Neural progenitor cell (in vitro differentiated cells): ENCODE results near the gene NR1D1. TPM values are rescaled to one million over a fixed set of nuclear protein-coding genes. Genes with fewer than 3 reads are reported as not detected.

ENCODE experiments used
- DNase-seq: peaks from one replicate; pipeline ENCODE4 v3.0.0-alpha.2; 2016; ENCODE audit warnings: low spot score
- H2AFZ ChIP-seq: fragments of 200-600 bp; sonication (generic); replicated peaks from 2 replicates; pipeline ENCODE4 v1.6.1; 2016; ENCODE audit warnings: antibody characterized with exemption
- H3F3A ChIP-seq: fragments of 200-600 bp; sonication (generic); 2 replicates; pipeline ENCODE4 v1.6.1; 2016; ENCODE audit warnings: antibody characterized with exemption, low read depth
- H3K27ac ChIP-seq: fragments of 200-600 bp; sonication (generic); 2 replicates; pipeline ENCODE4 v1.5.1; 2016; ENCODE audit warnings: mild to moderate bottlenecking
- H3K27me3 ChIP-seq: fragments of 200-600 bp; sonication (generic); 2 replicates; pipeline ENCODE4 v1.6.1; 2016; ENCODE audit warnings: mild to moderate bottlenecking, moderate library complexity
- H3K36me3 ChIP-seq: fragments of 200-600 bp; sonication (generic); 2 replicates; pipeline ENCODE4 v1.5.1; 2016
- H3K4me1 ChIP-seq: fragments of 200-600 bp; sonication (generic); 2 replicates; pipeline ENCODE4 v1.6.1; 2016; ENCODE audit warnings: mixed run types
- H3K4me2 ChIP-seq: fragments of 200-600 bp; sonication (generic); 2 replicates; pipeline ENCODE4 v1.6.1; 2016
- H3K4me3 ChIP-seq: fragments of 200-600 bp; sonication (generic); 2 replicates; pipeline ENCODE4 v1.5.1; 2016
- H3K79me2 ChIP-seq: fragments of 200-600 bp; sonication (generic); 2 replicates; pipeline ENCODE4 v1.6.1; 2016; ENCODE audit warnings: low read depth
- H3K9ac ChIP-seq: fragments of 200-600 bp; sonication (generic); 2 replicates; pipeline ENCODE4 v1.6.1; 2016
- H3K9me3 ChIP-seq: fragments of 200-600 bp; sonication (generic); 2 replicates; pipeline ENCODE4 v1.5.1; 2016; ENCODE audit warnings: low read depth
- H4K20me1 ChIP-seq: fragments of 200-600 bp; sonication (generic); 2 replicates; pipeline ENCODE4 v1.6.1; 2016; ENCODE audit warnings: low read depth
- H3K27ac Mint-ChIP-seq: 3 replicates; pipeline ENCODE4 v1.8.0; 2021; ENCODE audit warnings: mixed read lengths
- H3K27me3 Mint-ChIP-seq: 2 replicates; pipeline ENCODE4 v1.8.0; 2022; ENCODE audit warnings: low read depth, mild to moderate bottlenecking, inconsistent platforms, moderate library complexity, mixed read lengths; ENCODE audit not compliant: insufficient read depth
- H3K36me3 Mint-ChIP-seq: 3 replicates; pipeline ENCODE4 v1.8.0; 2021; ENCODE audit warnings: mixed read lengths
- H3K4me1 Mint-ChIP-seq: 3 replicates; pipeline ENCODE4 v1.8.0; 2021; ENCODE audit warnings: mixed read lengths
- H3K4me3 Mint-ChIP-seq: 3 replicates; pipeline ENCODE4 v1.8.0; 2021; ENCODE audit warnings: mild to moderate bottlenecking, moderate library complexity, mixed read lengths
- H3K9me3 Mint-ChIP-seq: 3 replicates; pipeline ENCODE4 v1.8.0; 2020; ENCODE audit warnings: mixed read lengths
- CTCF ChIP-seq: fragments of 200-600 bp; sonication (generic); IDR thresholded peaks from 2 replicates; pipeline ENCODE4 v1.5.1; 2017; ENCODE audit warnings: antibody characterized with exemption, mild to moderate bottlenecking
- EZH2 ChIP-seq: fragments of 200-600 bp; sonication (generic); IDR thresholded peaks from 2 replicates; pipeline ENCODE4 v1.6.1; 2017; ENCODE audit warnings: antibody characterized with exemption, mild to moderate bottlenecking, moderate library complexity
- EZH2phosphoT487 ChIP-seq: fragments of 200-600 bp; sonication (generic); IDR thresholded peaks from 2 replicates; pipeline ENCODE4 v1.6.1; 2017; ENCODE audit warnings: antibody characterized with exemption
- total RNA-seq: library from RNA; depleted of rRNA; stranded (reverse); fragments of >200 nt; gene quantifications from 2 replicates; pipeline ENCODE4 v1.2.3, GENCODE V29; 2015; ENCODE audit warnings: low replicate concordance

The NR1D1 gene
- total RNA-seq, 1 donor from 2014 or later = 0.24 TPM

DNA sequence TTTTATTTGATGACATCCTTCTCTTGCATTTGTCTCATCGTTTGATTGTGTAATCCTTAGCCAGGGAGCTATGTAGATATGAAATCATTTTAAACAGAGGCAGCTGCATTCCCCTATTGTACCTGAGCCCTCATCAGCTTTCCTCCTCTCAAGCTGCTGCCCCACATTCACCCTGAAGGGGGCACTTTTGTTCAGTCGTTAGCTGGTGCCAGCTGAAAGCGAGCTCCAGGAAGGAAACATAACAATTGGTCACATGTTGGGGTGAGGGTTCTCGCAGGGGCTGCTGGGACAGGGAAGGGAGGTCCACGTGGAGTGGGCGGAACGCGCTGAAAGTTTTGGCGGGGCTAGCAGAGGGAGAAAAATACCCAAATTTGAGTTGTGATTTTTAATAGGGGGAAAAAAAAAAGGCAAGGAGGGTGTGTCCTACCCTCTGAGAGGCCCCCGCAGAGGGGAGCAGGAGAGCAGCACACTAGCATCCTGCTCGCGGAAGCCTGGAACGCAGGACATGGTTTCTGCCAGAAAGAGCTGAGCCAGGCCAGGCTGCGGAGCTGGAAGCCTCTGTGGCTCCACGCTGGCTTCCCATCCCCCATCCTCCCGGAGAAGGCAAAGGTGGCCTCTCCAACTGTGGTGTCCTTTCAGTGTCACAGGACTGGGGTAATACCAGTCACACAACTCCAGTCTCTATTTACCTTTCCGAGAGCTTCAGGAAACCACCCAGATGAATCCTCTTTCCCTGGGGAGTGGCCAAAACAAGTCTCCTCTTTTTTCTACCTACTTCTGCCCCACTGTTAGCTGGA, 12.9 kb upstream of the NR1D1 start:
- Histone ChIP-seq H3K4me3 (peak overlapping the region; percentile 22), H3K27me3 (no peaks in the 10 kb centered on the region), H3F3A (peaks cover 68% of the 10 kb centered on the region), H4K20me1 (no peaks in the 10 kb centered on the region), H2AFZ (peak overlapping the region; percentile 30), H3K9me3 (no peaks in the 10 kb centered on the region), H3K4me2 (peak overlapping the region; percentile 64), H3K9ac (no peak overlapping the region), H3K36me3 (no peaks in the 10 kb centered on the region), H3K4me1 (peaks cover 50% of the 10 kb centered on the region), H3K27ac (peak overlapping the region; percentile 88), H3K79me2 (no peaks in the 10 kb centered on the region)
- peak; percentile 84 for TF ChIP-seq CTCF
- no peak for TF ChIP-seq EZH2phosphoT487
- Mint-ChIP-seq H3K36me3 (no peaks in the 10 kb centered on the region), H3K4me3 (peak overlapping the region; percentile 83), H3K9me3 (no peaks in the 10 kb centered on the region), H3K4me1 (peaks cover 55% of the 10 kb centered on the region), H3K27me3 (no peaks in the 10 kb centered on the region), H3K27ac (peak overlapping the region; percentile 92)
- DNase-seq = peak; percentile 93

- Mint-ChIP-seq H3K27me3 (no peaks in the 10 kb centered on the region), H3K4me1 (peaks cover 60% of the 10 kb centered on the region), H3K27ac (peak overlapping the region; percentile 92), H3K36me3 (no peaks in the 10 kb centered on the region), H3K9me3 (no peaks in the 10 kb centered on the region), H3K4me3 (peak overlapping the region; percentile 83)
- peaks cover 53% of the 10 kb centered on the region for H3K4me1 ChIP-seq
- TF ChIP-seq EZH2 (no peak), EZH2phosphoT487 (no peak), CTCF (no peak)
- H2AFZ ChIP-seq = no peak overlapping the region
- H3K36me3 ChIP-seq = no peaks in the 10 kb centered on the region
- H3F3A ChIP-seq = peaks cover 73% of the 10 kb centered on the region
- peak overlapping the region; percentile 64 for H3K4me2 ChIP-seq
- H3K27ac ChIP-seq = no peak overlapping the region
- no peaks in the 10 kb centered on the region for H3K27me3 ChIP-seq
- no peak overlapping the region for H3K4me3 ChIP-seq
- no peaks in the 10 kb centered on the region for H3K79me2 ChIP-seq
- no peak for DNase-seq
- no peaks in the 10 kb centered on the region for H3K9me3 ChIP-seq
- H3K9ac ChIP-seq = no peak overlapping the region
- H4K20me1 ChIP-seq = no peaks in the 10 kb centered on the region
Observed at GRCh38 chr17:40112718-40113109, 12.3 kb upstream of the NR1D1 start.

GRCh38 chr17:40112191-40112711, 11.9 kb upstream of the NR1D1 start:
- Mint-ChIP-seq H3K9me3 (no peaks in the 10 kb centered on the region), H3K27ac (no peak overlapping the region), H3K36me3 (no peaks in the 10 kb centered on the region), H3K4me3 (no peak overlapping the region), H3K27me3 (no peaks in the 10 kb centered on the region), H3K4me1 (peaks cover 65% of the 10 kb centered on the region)
- Histone ChIP-seq H3K4me2 (no peak overlapping the region), H3F3A (peaks cover 77% of the 10 kb centered on the region), H3K27ac (no peak overlapping the region), H4K20me1 (no peaks in the 10 kb centered on the region), H3K4me1 (peaks cover 57% of the 10 kb centered on the region), H3K27me3 (no peaks in the 10 kb centered on the region), H3K9me3 (no peaks in the 10 kb centered on the region), H3K79me2 (no peaks in the 10 kb centered on the region), H3K9ac (no peak overlapping the region), H3K36me3 (no peaks in the 10 kb centered on the region), H3K4me3 (no peak overlapping the region), H2AFZ (no peak overlapping the region)
- DNase-seq = no peak
- TF ChIP-seq EZH2 (no peak), CTCF (no peak), EZH2phosphoT487 (no peak)
